Keratinocyte (primary cell): Measurements from ENCODE around the gene CENPO.

Source experiments
- CTCF ChIP-seq, 3 experiments: IDR thresholded peaks in 1 of 3; conservative IDR thresholded peaks in 1 of 3; optimal IDR thresholded peaks in 1 of 3; 2 replicates in 2 of 3; 3 replicates in 1 of 3; pipeline versions ENCODE3 to v1.5.1; 2011; ENCODE audit warnings: low read length in 3 of 3, mild to moderate bottlenecking in 3 of 3, moderate library complexity in 2 of 3, control low read depth in 1 of 3, inconsistent platforms in 1 of 3; ENCODE audit not compliant: insufficient read depth in 2 of 3; ENCODE audit errors: extremely low read depth in 1 of 3
- EZH2 ChIP-seq: IDR thresholded peaks from one replicate; pipeline ENCODE4 v1.6.1; 2012; ENCODE audit warnings: inconsistent platforms, mild to moderate bottlenecking, low read length, moderate library complexity

- no peak for TF ChIP-seq CTCF (optimal IDR thresholded peaks at IDR 0.05 in 1 of 3, IDR thresholded peaks at IDR 0.05 in 1 of 3, conservative IDR thresholded peaks at IDR 0.05 in 1 of 3; ENCODE audit: extremely low read depth in 1 of 3, insufficient read depth in 2 of 3, low read length in 3 of 3)
- TF ChIP-seq EZH2: no peak
Measured at GRCh38 chr2:24856791-24857211, 63.6 kb downstream of the CENPO start.
